ENCODE results near the gene MIA3.

- TF ChIP-seq CTCF (conservative IDR thresholded peaks at IDR 0.05 in 1 of 2, IDR thresholded peaks at IDR 0.05 in 1 of 2; ENCODE audit: low read depth in 1 of 2, low read length in 2 of 2): no peak
- TF ChIP-seq EZH2 (IDR thresholded peaks at IDR 0.05; ENCODE audit: low read length, missing control alignments): no peak
These were observed 86.4 kb downstream of the MIA3 start for GRCh38 chr1:222704260-222704659.

Measured in fibroblast of lung (primary cell).